ENCODE results near the gene TACR1.
"Not testable (repeated sequence)": the region's sequence is repeated elsewhere in the genome, so short reads cannot be mapped to it uniquely, and the experiment has no call there.

The TACR1 gene

GRCh38 chr2:75194184-75194868 is 5.0 kb downstream of the TACR1 start:
- DNase-seq (ENCODE audit: low read depth, low spot score): no peak

- DNase-seq (ENCODE audit: low read depth, low spot score): no peak
Observed at GRCh38 chr2:75192496-75192895, 6.8 kb downstream of the TACR1 start.

GRCh38 chr2:75190271-75190990 is 8.9 kb downstream of the TACR1 start:
- no peak for DNase-seq (ENCODE audit: low read depth, low spot score)

- no peak for DNase-seq (ENCODE audit: low read depth, low spot score)
Observed at GRCh38 chr2:75186821-75187220, 12.5 kb downstream of the TACR1 start.

GRCh38 chr2:75182606-75183005 is 16.7 kb downstream of the TACR1 start:
- no peak for DNase-seq (ENCODE audit: low read depth, low spot score)

- DNase-seq (ENCODE audit: low read depth, low spot score): no peak
Observed at GRCh38 chr2:75180476-75180875, 18.8 kb downstream of the TACR1 start.

- no peak for DNase-seq (ENCODE audit: low read depth, low spot score)
Observed at GRCh38 chr2:75177427-75177826, 21.9 kb downstream of the TACR1 start.

GRCh38 chr2:75175456-75175855 is 23.9 kb downstream of the TACR1 start:
- no peak for DNase-seq (ENCODE audit: low read depth, low spot score)

GRCh38 chr2:75174981-75175380 is 24.3 kb downstream of the TACR1 start:
- no peak for DNase-seq (ENCODE audit: low read depth, low spot score)

- DNase-seq (ENCODE audit: low read depth, low spot score): no peak
Observed at GRCh38 chr2:75174519-75174918, 24.8 kb downstream of the TACR1 start.

GRCh38 chr2:75173740-75174139 is 25.6 kb downstream of the TACR1 start:
- no peak for DNase-seq (ENCODE audit: low read depth, low spot score)

- DNase-seq (ENCODE audit: low read depth, low spot score): not testable (repeated sequence)
Observed at GRCh38 chr2:75171423-75171822, 27.9 kb downstream of the TACR1 start.

- no peak for DNase-seq (ENCODE audit: low read depth, low spot score)
Observed at GRCh38 chr2:75170889-75171288, 28.4 kb downstream of the TACR1 start.

- DNase-seq (ENCODE audit: low read depth, low spot score): no peak
Observed at GRCh38 chr2:75168186-75168585, 31.1 kb downstream of the TACR1 start.

GRCh38 chr2:75166491-75166890 is 32.8 kb downstream of the TACR1 start:
- DNase-seq (ENCODE audit: low read depth, low spot score): no peak

GRCh38 chr2:75162897-75163296 is 36.4 kb downstream of the TACR1 start:
- DNase-seq (ENCODE audit: low read depth, low spot score): no peak

- no peak for DNase-seq (ENCODE audit: low read depth, low spot score)
Observed at GRCh38 chr2:75162259-75162658, 37.1 kb downstream of the TACR1 start.

- no peak for DNase-seq (ENCODE audit: low read depth, low spot score)
Observed at GRCh38 chr2:75157435-75157834, 41.9 kb downstream of the TACR1 start.

- no peak for DNase-seq (ENCODE audit: low read depth, low spot score)
Observed at GRCh38 chr2:75155115-75155514, 44.2 kb downstream of the TACR1 start.

GRCh38 chr2:75153221-75153620 is 46.1 kb downstream of the TACR1 start:
- DNase-seq (ENCODE audit: low read depth, low spot score): no peak

- not testable (repeated sequence) for DNase-seq (ENCODE audit: low read depth, low spot score)
Observed at GRCh38 chr2:75152243-75152642, 47.1 kb downstream of the TACR1 start.

GRCh38 chr2:75147884-75148283 is 51.4 kb downstream of the TACR1 start:
- not testable (repeated sequence) for DNase-seq (ENCODE audit: low read depth, low spot score)

- no peak for DNase-seq (ENCODE audit: low read depth, low spot score)
Observed at GRCh38 chr2:75146606-75147332, 52.6 kb downstream of the TACR1 start.
